Activated CD8-positive, alpha-beta T cell treated with anti-CD3 and anti-CD28 coated beads for 36 hours (primary cell): ENCODE data around the gene CCDC12. TPM values are rescaled to one million over a fixed set of nuclear protein-coding genes. Genes with fewer than 3 reads are reported as not detected.

ENCODE experiments used
- ATAC-seq: fragments of 200-7000 bp; cut with Tn5 transposase; one replicate; pipeline ENCODE4 v1.10.0; 2021; ENCODE audit warnings: mild to moderate bottlenecking, moderate library complexity
- CTCF ChIA-PET: fragments of 350-600 bp; sonication (Branson Sonifier 250); formaldehyde crosslinking; loops from one replicate; lab custom pipeline; 2021; ENCODE audit warnings: antibody characterized with exemption; lab: Charles Lee
- POLR2A ChIA-PET: fragments of 350-600 bp; sonication (Branson Sonifier 250); formaldehyde crosslinking; loops from one replicate; lab custom pipeline; 2021; ENCODE audit warnings: antibody characterized with exemption; lab: Charles Lee
- DNase-seq: peaks from one replicate; pipeline ENCODE4 v3.0.0-alpha.2; 2020
- H3K27ac Mint-ChIP-seq: one replicate; pipeline ENCODE4 v1.8.0; 2021; ENCODE audit warnings: mild to moderate bottlenecking, mixed read lengths
- H3K27me3 Mint-ChIP-seq: one replicate; pipeline ENCODE4 v1.8.0; 2021; ENCODE audit warnings: mixed read lengths
- H3K36me3 Mint-ChIP-seq: one replicate; pipeline ENCODE4 v1.8.0; 2021; ENCODE audit warnings: low read depth, mixed read lengths
- H3K4me1 Mint-ChIP-seq: one replicate; pipeline ENCODE4 v1.8.0; 2021; ENCODE audit warnings: low read depth, mixed read lengths
- H3K4me3 Mint-ChIP-seq: one replicate; pipeline ENCODE4 v1.8.0; 2021; ENCODE audit warnings: mild to moderate bottlenecking, moderate library complexity, mixed read lengths
- H3K9me3 Mint-ChIP-seq: one replicate; pipeline ENCODE4 v1.8.0; 2021; ENCODE audit warnings: mixed read lengths
- intact Hi-C: fragments of 100-400 bp; cut with micrococcal nuclease; formaldehyde crosslinking; loops from one replicate; pipeline ENCODE4 v1.10.0; 2022
- total RNA-seq, 2 experiments: library from RNA; stranded (reverse); gene quantifications; one replicate each; pipeline ENCODE4 v1.2.3, GENCODE V29; 2021
- TF ChIP-seq, protein P1 (sequence below): fragments of 200-600 bp; IDR thresholded peaks from one replicate; pipeline ENCODE4 v1.8.0; 2022; ENCODE audit warnings: antibody characterized with exemption, mild to moderate bottlenecking

CCDC12 gene
- total RNA-seq, 2 experiments from 2014 or later = 51.2 to 51.6 TPM

DNA sequence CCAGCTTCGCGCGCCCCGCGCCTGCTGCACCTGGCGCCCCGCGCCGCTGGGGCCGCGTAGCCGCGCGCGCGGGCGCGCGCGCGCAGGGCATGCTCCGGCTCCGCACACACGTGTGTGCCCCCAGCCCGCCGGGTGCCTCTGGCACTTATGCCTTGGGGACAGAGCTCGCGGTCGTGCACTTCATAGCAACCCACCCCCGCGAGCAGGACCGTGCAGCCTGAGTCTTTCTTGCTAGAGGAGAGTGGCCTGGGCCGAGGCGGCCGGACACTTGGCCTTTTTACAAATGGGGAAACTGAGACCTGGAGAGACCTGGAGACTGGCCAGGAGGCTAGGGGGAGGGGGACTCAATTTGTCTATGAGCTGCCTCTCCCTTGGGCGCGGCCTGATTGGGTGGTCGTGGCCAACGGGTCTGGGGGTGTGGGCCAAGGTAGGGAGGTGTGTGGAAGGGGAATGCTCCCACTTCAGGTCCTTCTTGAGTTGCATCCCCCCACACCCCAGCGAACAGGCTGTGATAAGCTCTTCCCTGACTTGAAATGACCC, 3.5 kb upstream of the CCDC12 start:
- CTCF ChIA-PET = interaction anchor here (1.1 kb wide), 2 partner anchors 14 to 57 kb away, joined by 3 to 4 read pairs; no protein-coding TSS in a partner anchor
- peak overlapping the region; percentile 85 for H3K4me3 Mint-ChIP-seq
- H3K27ac Mint-ChIP-seq = peak overlapping the region; percentile 73
- ATAC-seq (peak; percentile 5), DNase-seq (peak; percentile 49)
- no peaks in the 10 kb centered on the region for H3K9me3 Mint-ChIP-seq
- H3K4me1 Mint-ChIP-seq = peaks cover 50% of the 10 kb centered on the region
- intact Hi-C loops = no loop called here
- H3K27me3 Mint-ChIP-seq = no peaks in the 10 kb centered on the region
- POLR2A ChIA-PET = interaction anchor here (0.7 to 6.1 kb wide), 19 partner anchors 8 to 183 kb away, joined by 3 to 40 read pairs (median 5); partner anchors contain the start of gene SETD2
- peaks cover 11% of the 10 kb centered on the region for H3K36me3 Mint-ChIP-seq
- TF ChIP-seq, protein P1, sequence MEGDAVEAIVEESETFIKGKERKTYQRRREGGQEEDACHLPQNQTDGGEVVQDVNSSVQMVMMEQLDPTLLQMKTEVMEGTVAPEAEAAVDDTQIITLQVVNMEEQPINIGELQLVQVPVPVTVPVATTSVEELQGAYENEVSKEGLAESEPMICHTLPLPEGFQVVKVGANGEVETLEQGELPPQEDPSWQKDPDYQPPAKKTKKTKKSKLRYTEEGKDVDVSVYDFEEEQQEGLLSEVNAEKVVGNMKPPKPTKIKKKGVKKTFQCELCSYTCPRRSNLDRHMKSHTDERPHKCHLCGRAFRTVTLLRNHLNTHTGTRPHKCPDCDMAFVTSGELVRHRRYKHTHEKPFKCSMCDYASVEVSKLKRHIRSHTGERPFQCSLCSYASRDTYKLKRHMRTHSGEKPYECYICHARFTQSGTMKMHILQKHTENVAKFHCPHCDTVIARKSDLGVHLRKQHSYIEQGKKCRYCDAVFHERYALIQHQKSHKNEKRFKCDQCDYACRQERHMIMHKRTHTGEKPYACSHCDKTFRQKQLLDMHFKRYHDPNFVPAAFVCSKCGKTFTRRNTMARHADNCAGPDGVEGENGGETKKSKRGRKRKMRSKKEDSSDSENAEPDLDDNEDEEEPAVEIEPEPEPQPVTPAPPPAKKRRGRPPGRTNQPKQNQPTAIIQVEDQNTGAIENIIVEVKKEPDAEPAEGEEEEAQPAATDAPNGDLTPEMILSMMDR = no peak

DNA sequence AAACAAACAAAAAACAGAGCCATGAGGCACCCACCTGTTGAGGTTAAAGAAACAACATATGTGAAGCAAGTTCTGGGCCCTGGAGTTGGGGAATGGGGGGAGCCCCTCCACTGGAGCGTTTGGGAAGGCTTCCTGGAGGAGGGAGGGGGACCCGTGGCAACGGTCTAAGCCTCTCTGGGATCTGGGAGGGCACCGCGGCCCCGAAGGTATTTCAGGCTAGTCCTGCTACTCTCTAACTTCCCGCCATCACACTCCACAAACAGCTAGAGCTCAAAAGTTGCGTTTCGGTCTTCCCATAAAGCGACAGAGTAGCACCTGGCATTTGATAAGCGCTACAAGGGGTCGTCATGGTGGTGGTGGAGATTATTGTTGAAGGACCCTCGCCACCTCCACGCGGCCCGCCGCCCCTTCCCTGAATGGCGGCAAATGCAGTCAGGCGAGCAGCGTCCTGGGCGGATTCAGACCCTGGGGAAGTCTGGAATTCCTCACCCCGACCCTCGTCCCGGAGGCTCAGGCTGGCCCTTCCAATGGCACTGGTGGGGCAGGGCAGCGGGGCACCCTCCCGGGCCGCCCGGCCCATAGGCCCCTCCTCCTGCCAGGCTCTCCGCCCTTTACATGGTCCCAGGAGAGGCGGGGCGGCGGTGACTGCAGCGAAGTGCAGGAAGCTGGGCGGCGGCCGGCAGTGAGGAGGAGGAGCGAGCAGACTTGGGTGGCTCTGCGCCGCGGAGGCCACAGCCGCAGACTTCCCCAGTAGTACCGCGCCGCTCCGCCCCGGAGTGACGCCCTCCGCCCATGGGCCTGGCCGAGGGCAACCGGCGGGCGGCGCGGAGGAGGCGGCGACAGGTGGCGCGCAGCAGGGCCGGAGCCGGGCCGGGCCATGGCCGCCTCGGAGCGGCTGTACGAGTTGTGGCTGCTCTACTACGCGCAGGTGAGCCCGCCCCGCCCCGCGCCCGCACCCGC, 2.7 kb upstream of the CCDC12 start, which contains the start of gene NBEAL2:
TSS of gene NBEAL2 (plus strand) at position 682 of the 960 bp plus-strand sequence. CDS start at position 878, 196 bp downstream.
- DNase-seq (peak; percentile 97), ATAC-seq (peak; percentile 81)
- TF ChIP-seq, protein P1 = no peak
- H3K36me3 Mint-ChIP-seq = peaks cover 18% of the 10 kb centered on the region
- intact Hi-C loops = no loop called here
- H3K4me1 Mint-ChIP-seq = peaks cover 51% of the 10 kb centered on the region
- peak within 1 kb of the TSS; percentile 90 for H3K4me3 Mint-ChIP-seq
- ChIA-PET POLR2A (interaction anchor here (0.6 to 6.1 kb wide), 17 partner anchors 9 to 350 kb away, joined by 3 to 40 read pairs (median 6); no protein-coding TSS in a partner anchor), CTCF (interaction anchor here (1.1 kb wide), 2 partner anchors 15 to 56 kb away, joined by 3 to 4 read pairs; no protein-coding TSS in a partner anchor)
- no peaks in the 10 kb centered on the region for H3K27me3 Mint-ChIP-seq
- no peaks in the 10 kb centered on the region for H3K9me3 Mint-ChIP-seq
- peak within 1 kb of the TSS; percentile 89 for H3K27ac Mint-ChIP-seq

DNA sequence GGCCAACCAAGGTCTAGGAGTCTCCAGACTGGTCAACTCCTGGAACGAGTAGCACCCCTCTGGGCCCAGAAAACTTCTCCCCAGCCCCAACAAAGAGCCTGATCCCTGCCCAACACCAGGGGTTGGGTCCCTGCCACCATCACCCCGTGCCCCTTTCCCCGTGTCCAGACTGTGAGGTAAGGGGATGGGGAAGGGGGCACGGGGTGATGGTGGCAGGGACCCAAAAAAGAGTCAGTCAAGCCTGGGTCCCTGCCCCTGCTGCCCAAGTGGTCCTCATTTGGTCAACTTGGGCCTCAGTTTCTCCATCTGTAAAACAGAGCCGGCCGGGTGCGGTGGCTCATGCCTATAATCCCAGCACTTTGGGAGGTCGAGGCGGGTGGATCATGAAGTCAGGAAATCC, 1.8 kb upstream of the CCDC12 start:
- TF ChIP-seq, protein P1 = no peak
- peak overlapping the region; percentile 90 for H3K4me3 Mint-ChIP-seq
- H3K9me3 Mint-ChIP-seq = no peaks in the 10 kb centered on the region
- no peaks in the 10 kb centered on the region for H3K27me3 Mint-ChIP-seq
- peak overlapping the region; percentile 89 for H3K27ac Mint-ChIP-seq
- intact Hi-C loops = no loop called here
- DNase-seq (no peak), ATAC-seq (no peak)
- ChIA-PET POLR2A (interaction anchor here (0.6 to 6.1 kb wide), 11 partner anchors 10 to 351 kb away, joined by 3 to 40 read pairs (median 7); no protein-coding TSS in a partner anchor), CTCF (interaction anchor here (1.8 kb wide), 1 partner anchor 19 kb away, joined by 3 read pairs; no protein-coding TSS in a partner anchor)
- peaks cover 52% of the 10 kb centered on the region for H3K4me1 Mint-ChIP-seq
- H3K36me3 Mint-ChIP-seq = peaks cover 25% of the 10 kb centered on the region

DNA sequence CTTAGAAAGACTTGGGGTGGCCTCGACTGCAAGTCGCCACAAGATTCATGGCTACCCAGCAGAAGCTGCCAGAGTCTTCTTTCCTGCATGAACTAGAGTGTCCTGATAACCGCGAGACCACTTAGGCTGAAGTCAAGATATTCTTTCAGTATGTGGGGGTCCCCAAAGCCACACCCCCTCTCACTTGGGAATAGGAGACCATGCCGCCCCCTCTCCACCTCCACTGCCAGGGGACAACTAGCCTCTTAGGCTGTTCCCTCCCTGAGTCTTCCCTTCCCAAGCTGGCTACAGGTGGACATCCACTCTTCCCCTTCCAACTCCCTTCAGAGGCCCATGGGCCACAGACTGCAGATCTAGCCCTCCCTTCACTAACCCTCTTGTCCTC, 1.3 kb upstream of the CCDC12 start:
- TF ChIP-seq, protein P1 = no peak
- ChIA-PET POLR2A (interaction anchor here (0.9 to 6.1 kb wide), 6 partner anchors 10 to 46 kb away, joined by 3 to 40 read pairs (median 8); no protein-coding TSS in a partner anchor), CTCF (interaction anchor here (1.8 kb wide), 1 partner anchor 19 kb away, joined by 3 read pairs; no protein-coding TSS in a partner anchor)
- H3K27ac Mint-ChIP-seq = peak overlapping the region; percentile 83
- H3K4me3 Mint-ChIP-seq = peak overlapping the region; percentile 90
- H3K27me3 Mint-ChIP-seq = no peaks in the 10 kb centered on the region
- H3K36me3 Mint-ChIP-seq = peaks cover 26% of the 10 kb centered on the region
- H3K4me1 Mint-ChIP-seq = peaks cover 53% of the 10 kb centered on the region
- no peak for DNase-seq
- intact Hi-C loops = no loop called here
- no peak for ATAC-seq
- no peaks in the 10 kb centered on the region for H3K9me3 Mint-ChIP-seq
